Measurements from ENCODE around the gene RAC2.

DNA sequence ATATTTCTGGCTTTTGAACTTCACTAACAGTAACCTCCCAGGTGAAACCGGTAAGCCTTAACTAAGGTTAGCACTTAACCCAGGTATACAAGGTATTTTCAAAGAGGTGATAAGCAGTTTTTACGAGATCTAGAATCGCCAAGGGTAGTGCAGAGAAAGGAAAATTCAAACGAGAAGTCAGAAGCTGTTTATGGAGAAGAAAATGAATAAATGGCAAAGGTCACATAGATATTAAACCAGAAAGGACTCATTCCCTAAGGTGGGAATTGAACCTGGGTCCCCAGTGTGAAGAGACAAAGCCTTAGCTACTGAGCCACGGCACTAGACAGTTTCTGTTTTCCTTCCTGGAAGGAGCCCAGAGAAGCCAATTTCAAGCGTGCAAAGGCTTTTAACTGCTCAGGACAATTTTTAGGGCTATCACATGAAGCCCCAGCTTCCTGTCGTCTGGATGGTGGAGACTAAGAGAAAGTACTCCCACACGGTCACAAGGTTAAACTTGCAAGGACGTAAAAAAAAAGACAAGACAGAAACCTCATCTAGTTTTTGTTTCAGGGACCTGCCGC, 50.4 kb downstream of the RAC2 start:
- TF ChIP-seq, protein P1, sequence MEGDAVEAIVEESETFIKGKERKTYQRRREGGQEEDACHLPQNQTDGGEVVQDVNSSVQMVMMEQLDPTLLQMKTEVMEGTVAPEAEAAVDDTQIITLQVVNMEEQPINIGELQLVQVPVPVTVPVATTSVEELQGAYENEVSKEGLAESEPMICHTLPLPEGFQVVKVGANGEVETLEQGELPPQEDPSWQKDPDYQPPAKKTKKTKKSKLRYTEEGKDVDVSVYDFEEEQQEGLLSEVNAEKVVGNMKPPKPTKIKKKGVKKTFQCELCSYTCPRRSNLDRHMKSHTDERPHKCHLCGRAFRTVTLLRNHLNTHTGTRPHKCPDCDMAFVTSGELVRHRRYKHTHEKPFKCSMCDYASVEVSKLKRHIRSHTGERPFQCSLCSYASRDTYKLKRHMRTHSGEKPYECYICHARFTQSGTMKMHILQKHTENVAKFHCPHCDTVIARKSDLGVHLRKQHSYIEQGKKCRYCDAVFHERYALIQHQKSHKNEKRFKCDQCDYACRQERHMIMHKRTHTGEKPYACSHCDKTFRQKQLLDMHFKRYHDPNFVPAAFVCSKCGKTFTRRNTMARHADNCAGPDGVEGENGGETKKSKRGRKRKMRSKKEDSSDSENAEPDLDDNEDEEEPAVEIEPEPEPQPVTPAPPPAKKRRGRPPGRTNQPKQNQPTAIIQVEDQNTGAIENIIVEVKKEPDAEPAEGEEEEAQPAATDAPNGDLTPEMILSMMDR (IDR thresholded peaks at IDR 0.05): no peak
- TF ChIP-seq POLR2AphosphoS5 (IDR thresholded peaks at IDR 0.05): peak in 1 of 2 donors; percentile 22
- TF ChIP-seq POLR2A (IDR thresholded peaks at IDR 0.05; ENCODE audit: low read depth): no peak
- TF ChIP-seq EP300 (IDR thresholded peaks at IDR 0.05): no peak

Measured in esophagus muscularis mucosa (tissue), 4 donors.